ENCODE data around the gene PTRH1.

GRCh38 chr9:127732444-127732843 is 17.0 kb upstream of the PTRH1 start:
- no peak for TF ChIP-seq CTCF (conservative IDR thresholded peaks at IDR 0.05)
- TF ChIP-seq EZH2 (IDR thresholded peaks at IDR 0.05; ENCODE audit: low read depth): no peak
